Motor neuron (in vitro differentiated cells): ENCODE data around the gene SELENBP1. TPM values are rescaled to one million over a fixed set of nuclear protein-coding genes. Genes with fewer than 3 reads are reported as not detected.
"Not testable (repeated sequence)": the region's sequence is repeated elsewhere in the genome, so short reads cannot be mapped to it uniquely, and the experiment has no call there.

Experiments
- ATAC-seq, 8 experiments: fragments of 200-7000 bp; cut with Tn5 transposase; replicated peaks in 6 of 8; 2 replicates each; pipeline ENCODE4 v1.8.0; 2021; ENCODE audit warnings: mild to moderate bottlenecking in 8 of 8, moderate library complexity in 8 of 8
- H3K27ac ChIP-seq, 2 donors: fragments of 250-450 bp; sonication (Bioruptor Pico); 2 replicates each; pipeline ENCODE4 v1.9.0; 2021; ENCODE audit warnings: antibody characterized with exemption in 2 of 2, mild to moderate bottlenecking in 2 of 2, moderate library complexity in 1 of 2
- H3K4me1 ChIP-seq, 2 donors: fragments of 250-450 bp; sonication (Bioruptor Pico); replicated peaks in 1 of 2; 2 replicates each; pipeline ENCODE4 v1.6.1; 2021; ENCODE audit warnings: antibody characterized with exemption in 2 of 2, mild to moderate bottlenecking in 2 of 2, moderate library complexity in 1 of 2
- H3K4me3 ChIP-seq, 5 donors: fragments of 250-450 bp; sonication (Bioruptor Pico); 2 replicates each; pipeline ENCODE4 v1.9.0; 2021; ENCODE audit warnings: antibody characterized with exemption in 5 of 5, mild to moderate bottlenecking in 5 of 5, moderate library complexity in 4 of 5
- WGBS, 10 experiments: fragments of 450-650 bp; shearing (Covaris generic); methylation state at CpG; one replicate each; pipeline ENCODE4 v1.0.0; 2022; 5-methylcytosine and 5-hydroxymethylcytosine counted together
- in situ Hi-C, 9 experiments: fragments of 400-800 bp; cut with MboI; loops; one replicate each; pipeline ENCODE4 v1.15.0; 2021; ENCODE audit warnings: low sequenced_read_pairs in 9 of 9, low pct_unique_long_range_greater_than_20kb in 2 of 9; ENCODE audit not compliant: unreplicated experiment in 9 of 9
- total RNA-seq, 8 experiments: library from RNA; unstranded; fragments of 300-600 nt; gene quantifications; 2 replicates each; pipeline versions ENCODE4 v1.2.3 to v1.2.4, GENCODE V29; 2022

The SELENBP1 gene
- total RNA-seq, 8 experiments from 2014 or later, result 1.4 to 135 (median 11.7) TPM

DNA sequence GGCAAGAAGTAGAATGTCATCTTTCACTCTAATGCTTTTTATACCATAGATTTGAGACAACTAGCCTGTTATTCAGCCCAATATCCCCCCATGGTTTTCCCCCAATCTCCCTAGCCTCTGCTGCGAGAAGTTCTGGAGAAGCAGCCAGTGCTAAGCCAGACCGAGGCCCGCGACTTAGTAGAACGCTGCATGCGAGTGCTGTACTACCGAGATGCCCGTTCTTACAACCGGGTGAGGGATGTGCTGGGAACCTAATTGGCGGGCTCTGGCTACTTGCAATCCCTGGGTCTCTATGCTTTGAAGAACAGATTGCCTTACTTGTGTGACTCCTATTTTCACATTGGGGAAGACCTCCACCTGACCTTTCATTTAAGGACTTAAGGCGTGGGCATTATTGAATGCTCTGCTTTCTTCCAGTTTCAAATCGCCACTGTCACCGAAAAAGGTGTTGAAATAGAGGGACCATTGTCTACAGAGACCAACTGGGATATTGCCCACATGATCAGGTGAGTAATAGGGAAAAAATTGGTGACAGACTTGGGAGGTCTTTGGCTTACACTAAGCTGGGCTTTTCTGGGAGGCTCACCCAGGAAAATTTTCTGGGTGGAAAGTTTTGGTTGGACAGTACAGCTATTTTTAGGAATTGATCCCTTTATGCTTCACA is 28.8 kb upstream of the SELENBP1 start:
- no peak overlapping the region for H3K4me3 ChIP-seq
- 94 to 97% (median 96%) methylated on average over 4 to 13 of the region's 13 CpGs; no CpG with 5 or more reads in 4 of the 10 experiments for WGBS, 10 experiments
- peaks cover 9% of the 10 kb centered on the region in 2 donors for H3K4me1 ChIP-seq
- no peak overlapping the region for H3K27ac ChIP-seq
- in situ Hi-C loops, result no loop called here
- ATAC-seq, result no peak

DNA sequence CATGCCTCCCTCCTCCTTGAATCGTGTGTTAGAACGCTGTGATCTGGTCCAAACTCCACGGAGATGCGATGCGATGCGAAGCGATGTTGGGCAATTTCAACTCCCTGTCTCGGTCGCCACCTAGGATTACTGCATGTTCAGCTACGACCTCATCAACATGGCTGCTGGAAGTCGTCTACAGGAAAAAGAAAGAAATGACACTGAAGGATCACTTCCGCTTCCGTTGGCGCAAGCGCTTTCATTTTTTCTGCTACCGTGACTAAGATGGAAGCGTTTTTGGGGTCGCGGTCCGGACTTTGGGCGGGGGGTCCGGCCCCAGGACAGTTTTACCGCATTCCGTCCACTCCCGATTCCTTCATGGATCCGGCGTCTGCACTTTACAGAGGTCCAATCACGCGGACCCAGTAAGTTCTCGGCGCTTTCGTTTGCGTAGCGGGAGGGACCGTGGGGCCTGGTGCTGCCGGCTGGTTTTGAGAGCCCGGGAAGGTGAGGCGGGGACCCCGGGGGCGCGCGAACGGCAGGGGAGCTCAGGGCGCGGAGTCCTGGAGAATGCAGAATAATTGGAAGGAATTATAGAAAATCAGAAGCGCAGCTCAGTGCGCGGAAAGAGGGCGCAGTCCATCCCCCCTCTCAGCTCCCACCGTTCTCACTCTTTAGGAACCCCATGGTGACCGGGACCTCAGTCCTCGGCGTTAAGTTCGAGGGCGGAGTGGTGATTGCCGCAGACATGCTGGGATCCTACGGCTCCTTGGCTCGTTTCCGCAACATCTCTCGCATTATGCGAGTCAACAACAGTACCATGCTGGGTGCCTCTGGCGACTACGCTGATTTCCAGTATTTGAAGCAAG is 27.0 kb upstream of the SELENBP1 start, which contains the start of gene PSMB4:
Gene PSMB4 (plus strand): TSS at position 250 of the 848 bp plus-strand sequence. CDS start 15 bp downstream, at position 265.
- Histone ChIP-seq H3K27ac (peak within 1 kb of the TSS; percentile 83 to 88), H3K4me3 (peak within 1 kb of the TSS; percentile 74 to 95 (median 93)), H3K4me1 (peaks cover 9% of the 10 kb centered on the region in 2 donors)
- WGBS, 10 experiments, result 0 to 20% (median 0%) methylated on average over 1 to 41 of the region's 63 CpGs; no CpG with 5 or more reads in 2 of the 10 experiments
- ATAC-seq, result peak; percentile 90 to 97 (median 96)
- in situ Hi-C loops, result no loop called here

- H3K4me1 ChIP-seq, H3K27ac ChIP-seq, ATAC-seq, in situ Hi-C loops, H3K4me3 ChIP-seq: not testable (repeated sequence)
- WGBS, 10 experiments, result 50 to 92% (median 80%) methylated on average over 1 to 5 of the region's 5 CpGs; no CpG with 5 or more reads in 2 of the 10 experiments
Measured at GRCh38 chr1:151396265-151396664, 23.8 kb upstream of the SELENBP1 start.

- H3K27ac ChIP-seq, result no peak overlapping the region
- in situ Hi-C loops, result no loop called here
- ATAC-seq, result no peak
- no peaks in the 10 kb centered on the region for H3K4me1 ChIP-seq
- no peak overlapping the region for H3K4me3 ChIP-seq
Measured at GRCh38 chr1:151393583-151393982, 21.1 kb upstream of the SELENBP1 start.

GRCh38 chr1:151391079-151391563 is 18.6 kb upstream of the SELENBP1 start:
- WGBS, 10 experiments, result 68 to 100% (median 83%) methylated on average over 2 to 3 of the region's 3 CpGs; no CpG with 5 or more reads in 4 of the 10 experiments
- no peak for ATAC-seq
- in situ Hi-C loops, result no loop called here

DNA sequence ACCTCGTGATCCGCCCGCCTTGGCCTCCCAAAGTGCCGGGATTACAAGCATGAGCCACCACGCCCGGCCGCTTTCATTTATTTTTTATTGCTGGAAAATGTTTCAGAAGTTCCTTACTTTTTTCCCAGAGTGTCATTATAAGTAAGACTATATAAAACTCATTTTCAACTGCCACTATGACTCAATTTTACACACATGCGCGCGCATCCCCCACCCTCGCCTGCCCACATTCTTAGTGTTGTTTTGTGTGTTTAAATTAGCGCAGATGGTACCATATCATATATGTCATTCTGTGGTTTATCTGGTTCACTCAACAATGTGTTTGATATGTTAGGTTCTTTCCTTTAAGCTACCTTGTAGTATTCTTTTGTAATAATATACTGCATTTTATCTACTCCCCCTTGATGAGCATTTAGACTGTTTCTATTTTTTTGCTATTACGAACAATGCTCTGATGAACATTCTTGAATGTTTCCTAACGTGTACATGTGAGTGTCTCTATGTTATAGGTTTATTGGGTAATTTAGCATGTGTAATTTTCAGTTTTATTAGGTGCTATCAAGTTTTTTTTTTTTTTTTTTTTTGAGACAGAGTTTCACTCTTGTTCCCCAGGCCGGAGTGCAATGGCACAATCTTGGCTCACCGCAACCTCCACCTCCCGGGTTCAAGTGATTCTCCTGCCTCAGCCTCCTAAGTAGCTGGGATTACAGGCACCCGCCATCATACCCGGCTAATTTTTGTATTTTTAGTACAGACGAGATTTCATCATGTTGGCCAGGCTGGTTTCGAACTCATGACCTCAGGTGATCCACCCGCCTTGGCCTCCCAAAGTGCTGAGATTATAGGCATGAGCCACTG is 17.9 kb upstream of the SELENBP1 start:
- in situ Hi-C loops, H3K4me1 ChIP-seq, H3K4me3 ChIP-seq, ATAC-seq, H3K27ac ChIP-seq: not testable (repeated sequence)
- 75 to 96% (median 88%) methylated on average over 3 to 20 of the region's 22 CpGs for WGBS, 10 experiments

More at GRCh38 chr1:151391079-151391563, 18.6 kb upstream of the SELENBP1 start:
- Histone ChIP-seq H3K4me3 (no peak overlapping the region), H3K27ac (no peak overlapping the region), H3K4me1 (no peaks in the 10 kb centered on the region)

DNA sequence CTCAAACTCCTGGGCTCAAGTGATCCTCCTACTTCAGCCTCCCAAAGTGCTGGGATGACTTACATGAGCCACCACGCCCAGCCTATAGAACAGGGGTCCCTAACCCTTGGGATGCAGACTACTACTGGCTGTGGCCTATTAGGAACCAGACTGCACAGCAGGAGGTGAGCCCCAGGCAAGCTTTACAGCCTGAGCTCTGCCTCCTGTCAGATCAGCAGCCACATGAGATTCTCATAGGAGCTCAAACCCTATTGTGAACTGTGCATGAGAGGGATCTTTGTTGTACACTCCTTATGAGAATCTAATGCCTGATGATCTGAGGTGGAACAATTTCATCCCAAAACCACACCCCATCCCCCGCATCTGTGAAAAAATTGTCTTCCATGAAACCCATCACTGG is 13.5 kb upstream of the SELENBP1 start:
- H3K4me1 ChIP-seq, result no peaks in the 10 kb centered on the region
- H3K4me3 ChIP-seq, result no peak overlapping the region
- in situ Hi-C loops, result no loop called here
- ATAC-seq, result no peak
- no peak overlapping the region for H3K27ac ChIP-seq
- 0 to 100% (median 65%) methylated on average over 1 to 2 of the region's 2 CpGs; no CpG with 5 or more reads in 4 of the 10 experiments for WGBS, 10 experiments

GRCh38 chr1:151384584-151384983 is 12.1 kb upstream of the SELENBP1 start:
- ATAC-seq, result no peak
- no peak overlapping the region for H3K4me3 ChIP-seq
- H3K27ac ChIP-seq, result no peak overlapping the region
- in situ Hi-C loops, result no loop called here
- no peaks in the 10 kb centered on the region for H3K4me1 ChIP-seq
- WGBS, 10 experiments, result 0 to 81% (median 61%) methylated on average over 1 to 3 of the region's 3 CpGs; no CpG with 5 or more reads in 3 of the 10 experiments

DNA sequence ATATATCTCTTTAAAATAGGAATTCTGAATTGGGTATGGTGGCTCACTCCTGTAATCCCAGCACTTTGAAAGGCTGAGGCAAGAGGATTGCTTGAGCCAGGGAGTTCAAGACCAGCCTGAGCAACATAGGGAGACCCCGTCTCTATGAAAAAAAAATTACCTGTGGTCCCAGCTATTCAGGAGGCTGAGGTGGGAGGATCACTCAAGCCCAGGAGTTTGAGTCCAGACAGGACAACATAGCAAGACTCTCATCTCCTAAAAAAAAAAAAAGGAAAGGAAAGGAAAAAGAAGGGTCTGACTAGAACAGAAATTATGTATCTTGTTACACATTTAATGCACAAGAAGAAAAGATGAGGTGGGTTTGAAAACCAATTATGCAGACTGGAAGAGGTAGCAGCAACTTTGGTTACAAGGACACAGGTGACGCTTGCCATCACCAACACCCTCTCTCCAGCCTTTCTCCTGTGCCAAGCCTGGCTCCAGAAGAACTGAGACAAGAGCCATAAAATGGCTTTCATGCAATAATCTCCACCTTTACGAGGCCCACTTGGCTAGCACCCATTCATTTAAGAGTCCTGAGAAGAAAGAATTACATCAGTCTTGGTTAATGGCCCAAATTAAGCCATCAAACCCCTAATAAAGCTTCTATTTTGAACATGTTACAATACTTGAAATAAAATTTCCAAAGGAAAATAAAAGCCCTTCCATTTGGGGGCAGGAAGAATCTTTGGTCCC is 4.8 kb upstream of the SELENBP1 start:
- peaks cover 7 to 8% of the 10 kb centered on the region in 2 donors for H3K4me1 ChIP-seq
- no peak for ATAC-seq
- WGBS, 10 experiments, result 10 to 100% (median 69%) methylated on average over 1 to 3 of the region's 3 CpGs
- H3K27ac ChIP-seq, result no peak overlapping the region
- in situ Hi-C loops, result no loop called here
- no peak overlapping the region for H3K4me3 ChIP-seq

DNA sequence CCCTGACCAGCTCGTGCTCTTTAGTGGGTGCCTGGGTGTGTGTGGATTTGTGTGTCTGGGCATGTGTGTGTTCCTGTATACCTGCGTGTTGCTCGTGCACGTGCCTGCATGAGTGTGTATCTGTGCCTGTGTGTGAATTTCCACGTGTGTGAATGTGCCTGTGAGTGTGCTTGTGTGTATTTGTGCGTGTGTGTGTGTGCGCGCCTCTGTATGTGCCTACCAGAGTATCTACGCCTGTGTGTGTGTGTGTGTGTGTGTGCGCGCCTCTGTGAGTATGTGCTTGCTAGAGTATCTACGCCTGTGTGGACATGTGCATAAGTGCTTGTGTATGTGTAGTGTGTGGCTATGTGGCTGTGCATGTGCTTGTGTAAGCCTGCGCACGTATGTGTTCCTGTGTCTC is 691 bp upstream of the SELENBP1 start:
- in situ Hi-C loops, result no loop called here
- Histone ChIP-seq H3K4me3 (no peak overlapping the region), H3K27ac (no peak overlapping the region), H3K4me1 (peaks cover 8 to 16% of the 10 kb centered on the region in 2 donors)
- WGBS, 10 experiments, result 80 to 100% (median 98%) methylated on average over 1 to 12 of the region's 14 CpGs; no CpG with 5 or more reads in 1 of the 10 experiments
- no peak for ATAC-seq

GRCh38 chr1:151371370-151372057 is 991 bp downstream of the SELENBP1 start:
- Histone ChIP-seq H3K4me3 (no peak overlapping the region), H3K4me1 (peaks cover 8 to 16% of the 10 kb centered on the region in 2 donors), H3K27ac (no peak overlapping the region)
- WGBS, 10 experiments, result 4 to 91% (median 80%) methylated on average over 1 to 6 of the region's 9 CpGs; no CpG with 5 or more reads in 1 of the 10 experiments
- in situ Hi-C loops, result no loop called here
- ATAC-seq, result peak in 5 of 8 experiments; percentile 4 to 58 (median 38)
